Measurements from ENCODE around the gene LRP5.

DNA sequence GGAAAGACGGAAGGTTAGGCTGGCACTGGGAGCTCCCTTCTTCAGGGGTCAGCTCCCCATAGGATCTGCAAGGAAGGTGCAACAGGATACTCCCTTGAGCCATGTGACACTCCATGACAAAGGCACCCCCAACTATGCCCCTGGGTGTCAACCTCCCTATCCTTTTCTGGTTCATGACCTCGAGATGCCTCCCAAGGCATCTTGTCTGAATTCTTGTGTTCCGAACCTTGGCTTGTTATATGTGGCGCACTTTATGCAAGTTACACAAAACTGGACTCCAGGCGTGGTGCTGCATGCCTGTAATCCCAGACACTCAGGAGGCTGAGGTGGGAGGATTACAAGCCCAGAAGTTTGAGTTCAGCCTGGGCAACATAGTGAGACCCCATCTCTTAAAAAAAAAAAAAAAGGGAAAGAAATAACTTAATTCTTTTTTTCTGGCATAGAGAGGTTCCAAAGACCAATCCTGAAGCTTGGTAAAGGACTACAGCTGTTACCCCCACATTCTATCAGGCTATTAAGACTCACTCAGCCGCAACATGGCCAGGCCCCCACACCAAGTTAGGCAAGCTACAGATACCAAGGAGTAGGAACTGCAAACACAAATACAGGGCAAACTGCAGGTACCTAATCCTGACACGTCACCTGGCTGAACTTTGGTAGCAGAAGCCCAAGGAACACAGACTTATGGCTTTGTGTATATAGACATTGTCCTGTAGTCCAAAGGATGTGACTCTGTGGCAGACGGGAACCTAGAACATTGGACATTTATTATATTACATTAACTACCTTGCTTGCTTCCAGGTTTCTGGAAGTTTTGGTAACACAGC is 42.0 kb upstream of the LRP5 start:
- TF ChIP-seq, protein P1, sequence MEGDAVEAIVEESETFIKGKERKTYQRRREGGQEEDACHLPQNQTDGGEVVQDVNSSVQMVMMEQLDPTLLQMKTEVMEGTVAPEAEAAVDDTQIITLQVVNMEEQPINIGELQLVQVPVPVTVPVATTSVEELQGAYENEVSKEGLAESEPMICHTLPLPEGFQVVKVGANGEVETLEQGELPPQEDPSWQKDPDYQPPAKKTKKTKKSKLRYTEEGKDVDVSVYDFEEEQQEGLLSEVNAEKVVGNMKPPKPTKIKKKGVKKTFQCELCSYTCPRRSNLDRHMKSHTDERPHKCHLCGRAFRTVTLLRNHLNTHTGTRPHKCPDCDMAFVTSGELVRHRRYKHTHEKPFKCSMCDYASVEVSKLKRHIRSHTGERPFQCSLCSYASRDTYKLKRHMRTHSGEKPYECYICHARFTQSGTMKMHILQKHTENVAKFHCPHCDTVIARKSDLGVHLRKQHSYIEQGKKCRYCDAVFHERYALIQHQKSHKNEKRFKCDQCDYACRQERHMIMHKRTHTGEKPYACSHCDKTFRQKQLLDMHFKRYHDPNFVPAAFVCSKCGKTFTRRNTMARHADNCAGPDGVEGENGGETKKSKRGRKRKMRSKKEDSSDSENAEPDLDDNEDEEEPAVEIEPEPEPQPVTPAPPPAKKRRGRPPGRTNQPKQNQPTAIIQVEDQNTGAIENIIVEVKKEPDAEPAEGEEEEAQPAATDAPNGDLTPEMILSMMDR (IDR thresholded peaks at IDR 0.05 in 2 of 3, conservative IDR thresholded peaks at IDR 0.05 in 1 of 3; ENCODE audit: borderline replicate concordance in 1 of 3, insufficient read depth in 1 of 3, low read depth in 2 of 3, low read length in 2 of 3) = no peak
- TF ChIP-seq POLR2AphosphoS5 (IDR thresholded peaks at IDR 0.05; ENCODE audit: low read depth, low read length) = no peak
- TF ChIP-seq EZH2phosphoT487 (IDR thresholded peaks at IDR 0.05; ENCODE audit: borderline replicate concordance) = no peak
- TF ChIP-seq ZNF274 (IDR thresholded peaks at IDR 0.05; ENCODE audit: low read depth, low read length) = no peak
- TF ChIP-seq EZH2 (IDR thresholded peaks at IDR 0.05) = no peak
- no peak for TF ChIP-seq TCF7L2 (IDR thresholded peaks at IDR 0.05; ENCODE audit: borderline replicate concordance, extremely low read depth, insufficient read depth, insufficient read length)
- TF ChIP-seq, protein P2, sequence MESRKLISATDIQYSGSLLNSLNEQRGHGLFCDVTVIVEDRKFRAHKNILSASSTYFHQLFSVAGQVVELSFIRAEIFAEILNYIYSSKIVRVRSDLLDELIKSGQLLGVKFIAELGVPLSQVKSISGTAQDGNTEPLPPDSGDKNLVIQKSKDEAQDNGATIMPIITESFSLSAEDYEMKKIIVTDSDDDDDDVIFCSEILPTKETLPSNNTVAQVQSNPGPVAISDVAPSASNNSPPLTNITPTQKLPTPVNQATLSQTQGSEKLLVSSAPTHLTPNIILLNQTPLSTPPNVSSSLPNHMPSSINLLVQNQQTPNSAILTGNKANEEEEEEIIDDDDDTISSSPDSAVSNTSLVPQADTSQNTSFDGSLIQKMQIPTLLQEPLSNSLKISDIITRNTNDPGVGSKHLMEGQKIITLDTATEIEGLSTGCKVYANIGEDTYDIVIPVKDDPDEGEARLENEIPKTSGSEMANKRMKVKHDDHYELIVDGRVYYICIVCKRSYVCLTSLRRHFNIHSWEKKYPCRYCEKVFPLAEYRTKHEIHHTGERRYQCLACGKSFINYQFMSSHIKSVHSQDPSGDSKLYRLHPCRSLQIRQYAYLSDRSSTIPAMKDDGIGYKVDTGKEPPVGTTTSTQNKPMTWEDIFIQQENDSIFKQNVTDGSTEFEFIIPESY (IDR thresholded peaks at IDR 0.05; ENCODE audit: extremely low read depth, insufficient replicate concordance, low read length) = no peak
- TF ChIP-seq JUND (IDR thresholded peaks at IDR 0.05) = no peak
- TF ChIP-seq POLR2A (IDR thresholded peaks at IDR 0.05; ENCODE audit: borderline replicate concordance, extremely low read depth, insufficient read depth, insufficient read length) = no peak
- TF ChIP-seq SP1 (IDR thresholded peaks at IDR 0.05; ENCODE audit: low read depth) = no peak

All from HCT116 (cell line).